GM19395 (cell line): ENCODE measurements around the gene GLRX.
"Not testable (repeated sequence)": the region's sequence is repeated elsewhere in the genome, so short reads cannot be mapped to it uniquely, and the experiment has no call there.

Experiments
- ATAC-seq: cut with Tn5 transposase; IDR thresholded peaks from one replicate; pipeline ENCODE4 v1.9.1; 2021; ENCODE audit warnings: mild to moderate bottlenecking, moderate library complexity; ENCODE audit not compliant: unreplicated experiment

The GLRX gene

GRCh38 chr5:95853490-95853889, 31.0 kb upstream of the GLRX start:
- no peak for ATAC-seq

- ATAC-seq: no peak
Observed at GRCh38 chr5:95852567-95852966, 30.0 kb upstream of the GLRX start.

GRCh38 chr5:95851141-95851540, 28.6 kb upstream of the GLRX start:
- ATAC-seq: not testable (repeated sequence)

GRCh38 chr5:95850391-95850894, 27.9 kb upstream of the GLRX start:
- ATAC-seq: no peak

GRCh38 chr5:95848701-95849100, 26.2 kb upstream of the GLRX start:
- no peak for ATAC-seq

- ATAC-seq: no peak
Observed at GRCh38 chr5:95847261-95847592, 24.7 kb upstream of the GLRX start.

GRCh38 chr5:95846554-95847260, 24.2 kb upstream of the GLRX start:
- ATAC-seq: peak; percentile 73

GRCh38 chr5:95845391-95845790, 22.9 kb upstream of the GLRX start:
- ATAC-seq: no peak

GRCh38 chr5:95843733-95844223, 21.3 kb upstream of the GLRX start:
- no peak for ATAC-seq

- ATAC-seq: peak; percentile 95
Observed at GRCh38 chr5:95842854-95843544, 20.5 kb upstream of the GLRX start.

GRCh38 chr5:95841914-95842812, 19.6 kb upstream of the GLRX start:
- no peak for ATAC-seq

- ATAC-seq: no peak
Observed at GRCh38 chr5:95840956-95841705, 18.6 kb upstream of the GLRX start.

GRCh38 chr5:95839658-95840057, 17.1 kb upstream of the GLRX start:
- ATAC-seq: no peak

- no peak for ATAC-seq
Observed at GRCh38 chr5:95838556-95838955, 16.0 kb upstream of the GLRX start.

- ATAC-seq: no peak
Observed at GRCh38 chr5:95838001-95838520, 15.5 kb upstream of the GLRX start.

- ATAC-seq: no peak
Observed at GRCh38 chr5:95837492-95837891, 15.0 kb upstream of the GLRX start.

GRCh38 chr5:95836971-95837370, 14.4 kb upstream of the GLRX start:
- not testable (repeated sequence) for ATAC-seq

- ATAC-seq: no peak
Observed at GRCh38 chr5:95836544-95836943, 14.0 kb upstream of the GLRX start.

GRCh38 chr5:95835682-95836385, 13.3 kb upstream of the GLRX start:
- ATAC-seq: no peak

GRCh38 chr5:95832664-95833063, 10.1 kb upstream of the GLRX start:
- ATAC-seq: no peak
